Esophagus mucosa (tissue), 1 donor: ENCODE data around the gene UBR3. TPM values are rescaled to one million over a fixed set of nuclear protein-coding genes. Genes with fewer than 3 reads are reported as not detected.

Experiments
- ATAC-seq: fragments of 200-7000 bp; cut with Tn5 transposase; one replicate; pipeline ENCODE4 v1.9.1; 2020
- total RNA-seq: library from RNA; stranded (reverse); gene quantifications from one replicate; pipeline ENCODE4 v1.2.4, GENCODE V29; 2023
- donor health status: DM: yes; HTN: yes; CAD: no.

Gene UBR3
- total RNA-seq, 1 donor from 2014 or later: 23.8 TPM

GRCh38 chr2:170012773-170013172 is 185.5 kb downstream of the UBR3 start:
- no peak for ATAC-seq

- ATAC-seq: no peak
Observed at GRCh38 chr2:170013802-170014551, 186.7 kb downstream of the UBR3 start.

- ATAC-seq: no peak
Observed at GRCh38 chr2:170014769-170015168, 187.5 kb downstream of the UBR3 start.

- no peak for ATAC-seq
Observed at GRCh38 chr2:170017860-170018532, 190.7 kb downstream of the UBR3 start.

- no peak for ATAC-seq
Observed at GRCh38 chr2:170019060-170019805, 192.0 kb downstream of the UBR3 start.

- ATAC-seq: no peak
Observed at GRCh38 chr2:170020777-170021176, 193.5 kb downstream of the UBR3 start.

- no peak for ATAC-seq
Observed at GRCh38 chr2:170022692-170023091, 195.4 kb downstream of the UBR3 start.

GRCh38 chr2:170024721-170025120 is 197.5 kb downstream of the UBR3 start:
- no peak for ATAC-seq

- ATAC-seq: no peak
Observed at GRCh38 chr2:170025223-170025622, 198.0 kb downstream of the UBR3 start.

- no peak for ATAC-seq
Observed at GRCh38 chr2:170026361-170026760, 199.1 kb downstream of the UBR3 start.

GRCh38 chr2:170029551-170029950 is 202.3 kb downstream of the UBR3 start:
- ATAC-seq: no peak

- ATAC-seq: no peak
Observed at GRCh38 chr2:170030040-170030439, 202.8 kb downstream of the UBR3 start.

- ATAC-seq: no peak
Observed at GRCh38 chr2:170031288-170031687, 204.0 kb downstream of the UBR3 start.

GRCh38 chr2:170034596-170034995 is 207.3 kb downstream of the UBR3 start:
- no peak for ATAC-seq

GRCh38 chr2:170038734-170039133 is 211.5 kb downstream of the UBR3 start:
- no peak for ATAC-seq

GRCh38 chr2:170039401-170040172 is 212.3 kb downstream of the UBR3 start:
- ATAC-seq: no peak

GRCh38 chr2:170044751-170045478 is 217.7 kb downstream of the UBR3 start:
- no peak for ATAC-seq

GRCh38 chr2:170047331-170048065 is 220.2 kb downstream of the UBR3 start:
- ATAC-seq: no peak

GRCh38 chr2:170052151-170052550 is 224.9 kb downstream of the UBR3 start:
- ATAC-seq: no peak

GRCh38 chr2:170054997-170055396 is 227.7 kb downstream of the UBR3 start:
- ATAC-seq: no peak

- no peak for ATAC-seq
Observed at GRCh38 chr2:170056900-170057299, 229.6 kb downstream of the UBR3 start.
